NCI-H2171 (cell line): ENCODE results near the gene LRBA.

Experiments
- DNase-seq: peaks from one replicate; lab custom pipeline; 2025; lab: John Stamatoyannopoulos, UW

The LRBA gene

DNA sequence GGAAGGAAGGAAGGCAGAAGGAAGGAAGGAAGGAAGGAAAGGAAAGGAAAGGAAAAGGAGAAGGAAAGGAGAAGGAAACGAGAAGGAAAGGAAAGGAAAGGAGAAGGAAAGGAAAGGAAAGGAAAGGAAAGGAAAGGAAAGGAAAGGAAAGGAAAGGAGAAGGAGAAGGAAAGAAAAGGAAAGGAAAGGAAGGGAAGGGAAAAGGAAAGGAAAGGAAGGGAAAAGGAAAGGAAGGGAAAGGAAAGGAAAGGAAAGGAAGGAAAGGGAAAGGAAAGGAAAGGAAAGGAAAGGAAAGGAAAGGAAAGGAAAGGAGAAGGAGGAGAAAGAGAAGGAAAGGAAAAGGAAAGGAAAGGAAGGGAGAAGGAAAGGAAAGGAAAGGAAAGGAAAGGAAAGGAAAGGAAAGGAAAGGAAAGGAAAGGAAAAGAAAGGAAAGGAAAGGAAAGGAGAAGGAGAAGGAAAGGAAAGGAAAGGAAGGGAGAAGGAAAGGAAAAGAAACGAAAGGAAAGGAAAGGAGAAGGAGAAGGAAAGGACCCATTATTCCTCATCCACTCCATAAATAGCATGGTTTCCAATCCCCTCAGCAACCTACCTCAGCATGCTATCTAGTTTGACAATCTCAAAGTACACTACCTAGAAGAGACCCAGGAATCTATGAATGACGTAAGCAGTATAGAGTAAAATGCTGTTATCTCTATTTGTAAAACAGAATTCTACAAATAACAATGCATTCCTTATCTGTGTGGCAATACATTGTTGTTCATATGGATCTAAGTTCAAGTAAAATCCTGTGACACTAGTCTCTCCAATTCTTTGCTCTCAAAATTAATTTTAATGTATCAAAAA is 209.7 kb downstream of the LRBA start:
- no peak for DNase-seq

DNA sequence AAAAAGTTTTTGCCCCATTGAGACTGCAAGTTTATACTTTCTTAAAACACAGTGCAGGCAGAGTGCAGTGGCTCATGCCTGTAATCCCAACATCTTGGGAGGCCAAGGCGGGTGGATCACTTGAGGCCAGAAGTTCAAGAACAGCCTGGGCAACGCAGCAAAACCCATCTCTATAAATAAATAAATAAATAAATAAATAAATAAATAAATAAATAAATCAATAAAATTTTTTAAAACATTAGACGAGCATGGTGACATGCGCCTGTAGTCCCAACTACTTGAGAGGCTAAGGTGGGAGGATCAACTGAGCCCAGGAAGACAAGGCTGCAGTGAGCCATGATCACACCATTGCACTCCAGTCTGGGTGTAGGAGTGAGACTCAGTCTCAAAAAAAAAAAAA is 213.3 kb downstream of the LRBA start:
- no peak for DNase-seq

DNA sequence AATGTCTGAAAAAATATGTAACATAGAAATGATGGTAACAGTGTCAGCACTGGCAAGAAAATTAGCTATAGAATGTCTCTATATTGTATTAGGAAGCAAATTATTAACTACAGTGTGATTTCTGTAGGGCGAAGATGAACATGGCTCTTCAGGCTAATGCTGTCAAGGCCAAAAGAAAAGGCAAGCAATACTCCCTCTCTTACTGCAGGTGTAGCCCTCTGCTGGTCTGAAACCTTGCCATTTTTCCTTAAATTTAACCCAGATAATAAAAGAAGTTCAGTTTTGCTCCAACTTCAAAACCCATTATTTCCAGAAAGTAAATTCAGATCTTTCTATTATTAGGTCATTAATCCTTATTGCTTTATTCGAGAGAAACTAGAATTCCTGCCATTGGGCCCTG is 215.9 kb downstream of the LRBA start:
- DNase-seq = no peak

DNA sequence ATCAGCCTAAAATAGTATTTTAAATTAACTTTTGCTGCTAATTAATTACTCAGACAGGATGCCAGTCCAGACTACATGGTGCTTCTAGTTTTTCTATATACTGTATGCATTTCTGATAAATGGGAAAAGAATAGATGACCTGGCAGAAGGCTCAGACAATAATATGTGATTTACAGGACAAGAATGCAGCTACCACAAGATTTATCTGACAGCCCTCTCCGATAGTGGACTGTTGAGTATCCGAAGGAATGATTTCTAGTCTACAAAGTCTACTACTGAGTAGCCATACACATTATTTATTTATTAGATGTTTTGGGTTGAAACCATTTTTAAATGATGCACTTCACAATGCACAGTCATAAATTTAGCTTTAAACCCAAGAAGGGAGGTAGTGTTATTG is 220.4 kb downstream of the LRBA start:
- DNase-seq = no peak

DNA sequence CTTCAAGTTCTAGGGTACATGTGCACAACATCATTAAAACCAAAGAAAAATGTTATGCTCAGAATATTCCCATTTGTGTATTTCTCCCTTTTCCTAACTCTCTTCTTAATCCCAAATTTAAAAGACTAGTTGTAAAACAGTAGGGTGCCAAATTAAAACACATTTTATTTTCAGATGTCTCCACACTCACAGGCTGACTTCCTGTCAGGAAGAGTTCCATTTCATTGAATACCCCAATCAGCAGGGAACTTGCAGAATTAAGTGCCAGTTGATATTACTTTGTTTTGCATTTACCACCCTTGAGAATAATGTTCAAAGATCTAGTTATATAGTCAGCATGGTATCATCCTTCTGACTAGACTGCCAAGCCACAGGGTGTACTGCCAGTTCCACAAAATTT is 225.2 kb downstream of the LRBA start:
- no peak for DNase-seq

DNA sequence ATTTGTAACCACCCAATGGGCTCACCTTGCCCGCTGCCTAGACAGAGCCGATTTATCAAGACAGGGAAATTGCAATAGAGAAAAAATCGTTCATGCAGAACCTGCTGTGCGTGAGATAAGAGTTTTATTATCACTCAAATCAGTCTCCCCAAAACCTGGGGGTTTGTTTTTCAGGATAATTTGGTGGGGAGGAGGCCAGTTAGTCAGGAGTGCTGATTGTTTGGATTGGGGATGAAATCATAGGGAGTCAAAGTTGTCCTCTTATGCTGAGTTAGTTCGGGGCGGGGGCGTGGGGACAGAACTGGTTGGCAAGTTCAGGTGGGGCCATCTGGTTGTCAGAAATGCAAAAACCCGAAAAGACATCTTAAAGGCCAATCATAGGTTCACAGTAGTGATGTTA is 230.1 kb downstream of the LRBA start:
- DNase-seq = no peak

DNA sequence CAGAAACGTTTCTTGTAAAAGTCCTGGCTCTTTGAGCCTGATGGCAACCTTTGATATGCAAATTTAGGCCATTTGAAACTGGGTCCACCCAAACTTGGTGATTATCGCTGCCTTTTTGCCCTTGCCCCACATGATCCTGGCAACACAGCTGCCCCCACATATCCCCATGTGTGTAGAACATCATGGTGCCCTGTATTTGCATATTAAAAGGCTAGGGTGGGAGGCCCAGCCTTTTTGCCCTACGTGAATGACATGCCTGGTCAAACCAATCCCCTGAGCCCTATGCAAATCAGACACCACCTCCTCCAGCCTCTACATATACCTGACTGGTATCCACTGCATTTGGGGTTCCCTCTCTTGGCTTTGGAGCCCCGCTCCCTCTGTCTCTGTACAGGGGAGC is 230.8 kb downstream of the LRBA start:
- DNase-seq = no peak

DNA sequence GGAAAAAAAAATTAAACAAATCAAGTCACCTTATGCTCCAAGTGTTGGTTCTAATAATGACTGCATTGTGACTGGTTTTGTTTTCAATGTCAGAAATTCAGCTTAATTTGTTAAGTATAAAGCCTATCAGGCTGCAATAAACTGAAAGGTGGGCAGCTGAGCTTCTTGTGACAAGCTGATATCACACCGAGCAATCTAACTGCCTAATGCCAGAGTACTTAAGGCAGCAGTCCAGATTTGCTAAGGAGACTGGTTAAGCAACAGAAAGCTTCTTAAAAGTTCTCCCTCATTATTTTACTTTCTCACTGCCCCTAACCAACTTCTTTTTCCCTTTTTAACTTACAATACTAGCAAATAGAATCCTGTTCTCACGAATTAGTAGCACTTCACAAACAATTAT is 232.2 kb downstream of the LRBA start:
- DNase-seq = no peak

DNA sequence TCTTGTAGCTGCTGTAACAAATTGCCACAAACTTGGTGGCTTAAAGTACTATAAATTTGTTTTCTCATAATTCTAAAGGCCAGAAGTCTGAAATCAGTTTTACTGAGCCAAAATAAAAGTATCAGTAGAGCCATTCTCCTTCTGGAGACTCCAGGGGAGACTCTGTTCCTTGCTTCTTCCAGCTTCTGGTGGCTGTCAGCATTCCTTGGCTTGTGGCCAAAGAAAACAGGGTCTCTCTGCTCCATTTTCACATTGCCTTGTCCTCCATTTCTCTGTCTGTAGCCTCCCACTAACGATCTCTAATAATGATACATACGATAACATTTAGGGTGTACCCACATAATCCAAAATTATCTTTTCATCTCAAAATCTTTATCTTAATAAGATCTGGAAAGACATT is 232.8 kb downstream of the LRBA start:
- peak; percentile 19 for DNase-seq

DNA sequence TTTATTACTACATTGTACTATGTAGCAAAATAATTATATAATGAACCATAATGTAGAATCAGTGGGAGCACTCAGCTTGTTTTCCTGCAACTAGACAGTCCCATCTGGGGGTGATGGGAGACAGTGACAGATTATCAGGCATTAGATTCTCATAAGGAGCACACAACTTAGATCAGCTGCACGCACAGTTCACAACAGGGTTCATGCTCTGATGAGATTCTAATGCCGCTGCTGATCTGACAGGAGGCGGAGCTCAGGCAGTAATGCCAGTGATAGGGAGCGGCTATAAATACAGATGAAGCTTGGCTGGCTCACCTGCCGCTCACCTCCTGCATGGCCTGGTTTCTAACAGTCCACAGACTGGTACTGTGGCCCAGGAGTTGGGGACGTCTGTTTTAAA is 233.9 kb downstream of the LRBA start:
- DNase-seq = no peak

DNA sequence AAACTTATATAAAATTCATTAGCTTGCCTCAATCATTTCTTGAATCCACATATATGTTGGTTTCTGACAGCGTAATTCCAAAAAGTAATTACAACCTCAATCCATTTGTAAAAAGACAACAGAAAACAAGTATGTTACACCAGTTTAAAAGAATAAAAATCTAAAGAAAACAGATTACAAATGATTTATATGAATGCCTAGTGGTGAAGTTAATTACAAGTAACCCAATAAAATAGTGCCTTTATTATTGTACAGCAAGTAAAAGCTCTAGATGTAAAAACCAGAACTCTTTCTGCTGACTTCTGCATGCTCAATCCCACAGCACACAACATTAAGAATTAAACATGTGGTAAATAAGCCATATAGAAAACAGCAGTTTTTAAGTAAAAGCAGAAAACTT is 235.4 kb downstream of the LRBA start:
- no peak for DNase-seq

DNA sequence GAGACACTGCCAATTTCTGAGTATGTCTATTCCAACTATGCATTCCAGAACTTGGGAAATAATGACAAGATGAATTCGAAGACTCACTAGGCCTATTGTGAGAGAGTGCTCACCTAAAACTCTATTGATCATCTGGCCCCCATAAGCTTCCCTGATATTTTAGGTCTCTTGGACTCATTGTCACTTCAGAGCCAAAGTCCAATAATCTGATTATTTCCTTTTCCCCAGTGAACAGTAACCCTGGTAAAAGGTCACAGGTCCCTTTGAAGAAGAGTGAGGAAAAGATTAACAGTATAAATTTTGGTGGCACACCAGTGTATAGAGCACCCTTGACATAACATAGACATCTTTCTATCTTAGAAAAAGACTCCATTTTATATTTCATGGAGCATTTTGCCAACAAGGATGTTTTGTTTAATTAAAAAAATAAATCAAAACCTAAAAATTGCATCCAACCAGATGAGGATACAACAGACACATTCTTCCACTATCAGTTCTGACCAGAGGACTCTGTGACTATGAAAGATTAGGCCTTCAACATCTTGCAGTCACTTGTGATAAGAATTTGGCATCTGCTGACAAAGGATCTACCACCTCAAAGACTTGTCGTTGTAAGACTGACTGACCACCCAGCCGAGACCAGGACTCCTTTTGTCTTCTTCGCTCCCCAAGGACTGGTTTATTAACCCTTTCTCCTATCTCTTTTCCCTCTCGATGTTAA is 241.2 kb downstream of the LRBA start:
- no peak for DNase-seq

DNA sequence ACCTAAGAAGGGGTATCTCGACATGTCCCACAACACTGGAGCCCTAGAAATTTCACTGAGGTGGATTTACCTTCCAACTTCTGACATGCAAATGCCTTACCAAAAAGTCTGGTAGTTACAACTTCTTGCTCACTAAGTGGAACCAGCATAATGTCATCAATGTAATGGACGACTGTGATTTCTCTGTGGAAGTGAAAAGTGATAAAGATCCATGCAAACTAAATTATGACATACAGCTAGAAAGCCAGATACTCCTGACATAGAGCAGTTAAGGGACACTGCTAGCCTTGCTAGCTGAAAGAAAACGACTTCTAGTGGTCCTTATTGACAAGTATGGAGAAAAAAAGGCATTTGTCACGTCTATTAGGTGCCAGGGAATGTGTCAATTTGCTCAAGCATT is 242.1 kb downstream of the LRBA start:
- DNase-seq = no peak

DNA sequence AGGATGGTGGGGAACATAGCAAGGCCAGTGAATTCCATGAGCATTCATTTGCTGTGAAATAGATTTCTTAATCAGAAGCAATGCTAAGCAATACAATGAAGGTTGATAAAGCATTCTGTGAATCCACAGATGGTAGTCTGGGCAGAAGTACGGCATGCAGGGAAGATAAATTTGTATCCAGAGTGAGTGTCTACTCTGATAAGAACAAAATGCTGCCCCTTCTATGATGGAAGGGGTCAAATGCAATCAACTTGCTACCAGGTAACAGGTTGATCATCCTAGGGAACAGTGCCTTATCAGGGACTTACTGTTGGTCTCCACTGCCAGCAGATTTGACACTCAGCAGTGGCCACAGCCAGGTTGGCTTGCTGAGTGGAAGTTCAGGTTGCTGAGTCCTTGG is 243.7 kb downstream of the LRBA start:
- DNase-seq = no peak

DNA sequence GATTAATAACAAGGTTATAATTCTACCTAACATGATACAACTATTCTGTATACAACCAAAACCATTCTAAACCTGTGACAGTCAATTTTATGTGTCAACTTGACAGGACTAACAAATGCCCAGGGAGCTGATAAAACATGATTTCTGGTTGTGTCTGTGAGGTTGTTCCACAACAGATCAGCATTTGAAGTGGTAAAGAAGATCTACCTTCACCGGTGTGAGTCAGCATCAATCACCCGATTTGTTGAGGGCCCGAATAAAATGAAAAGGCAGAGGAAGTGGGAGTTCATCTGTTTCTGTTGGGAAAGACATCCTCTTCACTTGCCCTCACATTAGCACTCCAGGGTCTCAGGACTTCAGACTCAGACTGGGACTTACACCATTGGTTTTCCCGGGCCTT is 245.2 kb downstream of the LRBA start:
- DNase-seq = no peak

DNA sequence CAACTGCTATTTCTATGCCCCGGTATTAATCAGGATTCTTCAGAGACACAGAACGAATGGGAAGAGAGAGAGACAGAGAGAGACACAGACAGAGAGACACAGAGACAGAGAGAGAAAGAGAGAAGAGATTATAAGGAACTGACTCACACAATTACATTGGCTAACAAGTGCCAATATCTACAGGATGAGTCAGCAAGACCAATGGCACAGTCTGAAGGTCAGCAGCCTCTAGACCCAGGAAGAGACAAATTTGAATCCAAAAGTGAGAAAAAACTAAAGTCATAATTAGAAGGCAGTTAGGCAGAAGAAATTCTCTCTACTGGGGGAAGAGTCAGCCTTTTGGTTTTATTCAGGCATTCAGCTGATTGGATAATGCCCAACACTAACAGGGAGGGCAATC is 245.8 kb downstream of the LRBA start:
- no peak for DNase-seq

DNA sequence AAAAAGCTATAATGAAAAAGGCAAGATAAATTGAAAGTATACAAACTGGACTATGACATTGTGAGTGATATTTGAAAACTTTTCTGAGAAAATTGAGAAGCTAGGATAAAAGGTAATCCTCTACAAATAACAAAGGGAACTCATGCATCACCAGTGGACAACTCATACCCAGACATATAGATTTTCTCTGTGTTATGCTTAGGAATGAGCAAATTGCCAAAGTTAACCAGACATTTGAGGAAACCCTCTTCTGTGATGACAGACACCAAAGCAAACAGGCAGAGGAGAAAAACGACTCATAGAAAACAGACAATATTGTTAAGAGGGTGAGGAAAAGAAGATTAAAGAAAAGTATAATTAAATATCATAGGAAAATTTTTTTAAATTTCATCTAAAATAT is 246.6 kb downstream of the LRBA start:
- no peak for DNase-seq

DNA sequence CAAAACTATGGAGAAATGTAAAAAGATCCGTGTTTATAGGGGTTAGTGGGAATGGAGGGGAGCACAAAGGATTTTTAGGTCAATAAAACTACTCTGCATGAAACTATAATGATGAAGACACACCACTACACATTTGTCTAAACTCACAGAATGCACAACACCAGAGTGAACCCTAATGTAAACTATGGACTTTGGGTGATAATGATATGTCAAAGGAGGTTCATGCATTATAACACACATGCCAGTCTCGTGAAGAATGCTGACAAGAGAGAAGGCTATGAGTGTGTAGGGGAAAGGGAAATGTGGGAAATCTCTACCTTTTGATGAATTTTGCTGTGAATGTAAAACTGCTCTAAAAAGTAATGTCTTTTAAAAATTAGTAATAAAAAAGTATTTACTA is 249.9 kb downstream of the LRBA start:
- no peak for DNase-seq

DNA sequence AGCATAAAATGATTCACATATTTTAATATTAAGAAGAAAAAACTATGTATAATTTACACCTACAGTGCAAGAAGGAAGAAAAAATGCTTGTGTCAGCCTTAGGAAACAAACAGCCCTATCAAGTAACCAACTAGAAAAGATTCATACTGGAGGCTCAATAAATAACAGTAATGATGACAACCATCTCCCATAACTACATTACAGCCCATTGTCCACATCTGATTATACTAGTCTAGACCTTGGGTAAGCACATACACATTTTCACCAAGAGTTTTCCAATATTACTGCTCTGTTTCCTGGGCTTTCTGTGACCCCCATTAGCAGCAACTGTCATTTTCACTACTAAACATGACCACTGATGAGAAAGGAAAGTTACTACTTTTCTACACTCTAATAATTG is 263.4 kb downstream of the LRBA start:
- DNase-seq = no peak

DNA sequence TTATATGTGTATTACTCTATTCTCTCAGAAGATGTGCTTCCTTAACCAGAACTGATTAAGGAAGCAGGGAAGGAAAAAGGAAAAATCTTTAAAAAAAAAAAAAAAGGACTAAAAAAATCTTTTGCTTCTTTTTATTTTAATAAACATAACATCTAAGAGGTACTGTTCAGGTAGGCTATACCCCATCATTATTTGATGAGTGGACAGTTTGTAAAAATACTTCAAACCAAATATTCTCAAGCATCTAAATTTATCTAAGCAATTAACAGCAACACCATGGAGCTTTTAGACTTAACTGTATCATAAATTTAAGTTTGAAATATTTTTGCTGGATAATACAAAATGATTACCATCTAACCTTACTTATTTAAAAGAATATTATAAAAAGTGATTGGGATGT is 264.3 kb downstream of the LRBA start:
- DNase-seq = no peak

DNA sequence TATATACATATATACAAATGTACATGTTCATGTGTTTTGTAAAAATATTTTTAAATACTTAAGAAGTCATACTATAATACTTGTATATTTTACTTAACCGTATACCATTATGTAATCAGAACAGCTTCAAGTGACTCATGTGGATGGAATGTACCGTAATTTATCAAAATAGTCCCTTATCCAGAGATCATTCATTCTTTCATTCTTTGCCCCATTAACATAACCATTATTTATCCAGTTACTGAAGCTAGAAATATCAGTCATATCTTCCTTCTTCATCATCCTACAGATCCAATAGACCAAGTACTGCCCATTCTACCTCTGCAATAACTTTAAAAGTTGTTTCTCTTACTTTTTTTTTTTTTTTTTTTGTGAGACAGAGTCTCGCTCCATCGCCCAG is 268.9 kb downstream of the LRBA start:
- DNase-seq = no peak

DNA sequence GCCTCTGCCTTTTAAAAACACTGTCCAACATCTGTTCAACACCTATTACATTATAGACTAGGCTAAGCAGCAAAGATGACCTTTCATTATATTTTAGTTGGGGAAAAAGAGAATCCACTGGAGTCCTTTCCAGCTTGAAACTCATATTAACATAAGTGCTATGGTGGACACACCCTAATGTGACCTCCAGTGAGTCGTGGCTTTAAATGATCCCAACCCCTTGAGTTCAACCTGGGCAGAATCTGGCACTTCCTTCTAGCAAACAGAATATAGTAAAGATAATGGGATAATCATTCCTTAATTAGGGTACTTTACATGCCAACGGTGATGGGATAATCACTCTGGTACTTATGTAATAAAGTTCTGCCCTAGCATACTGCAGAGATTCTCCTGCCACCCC is 270.5 kb downstream of the LRBA start:
- no peak for DNase-seq

DNA sequence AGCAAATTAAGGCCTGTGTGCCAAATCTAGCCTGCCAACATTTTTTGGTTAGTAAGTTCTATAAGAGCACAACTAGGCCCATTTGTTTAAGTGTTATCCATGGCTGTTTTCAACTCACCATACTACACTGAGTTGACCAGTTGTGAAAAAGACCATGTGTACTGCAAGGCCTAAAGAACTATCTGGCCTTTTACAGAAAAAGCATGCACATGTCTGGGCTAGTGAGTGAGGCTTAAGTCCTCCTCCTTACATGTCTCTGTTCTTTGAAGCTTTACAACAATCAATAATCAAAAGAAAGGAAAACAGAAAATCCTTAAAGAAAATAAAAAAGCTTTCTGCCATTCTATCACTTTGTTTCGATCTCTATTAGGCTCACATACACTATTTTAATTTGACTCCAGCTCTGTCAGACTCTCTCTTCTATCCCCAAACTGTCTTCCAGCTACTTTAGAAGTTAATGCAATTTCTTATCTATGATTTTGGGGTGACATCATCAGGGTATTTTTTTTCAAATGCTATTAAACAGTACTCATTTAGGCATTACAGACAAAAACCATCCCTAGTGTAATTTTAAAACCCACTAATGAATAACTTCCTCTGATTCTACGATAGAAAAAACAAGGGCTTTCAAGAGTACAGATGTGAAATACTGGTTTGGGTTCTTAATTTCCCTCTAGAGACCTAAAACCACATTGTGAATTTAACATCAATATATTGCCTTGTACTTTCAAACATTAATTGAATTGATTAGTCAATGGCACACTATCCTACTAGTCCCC is 271.3 kb downstream of the LRBA start:
- no peak for DNase-seq
